ENCODE results near the gene P4HB.

The P4HB gene

GRCh38 chr17:81807210-81807719 is 53.1 kb downstream of the P4HB start:
- no peak overlapping the region for H3K4me3 ChIP-seq (ENCODE audit: low read length)
- TF ChIP-seq, protein P1, sequence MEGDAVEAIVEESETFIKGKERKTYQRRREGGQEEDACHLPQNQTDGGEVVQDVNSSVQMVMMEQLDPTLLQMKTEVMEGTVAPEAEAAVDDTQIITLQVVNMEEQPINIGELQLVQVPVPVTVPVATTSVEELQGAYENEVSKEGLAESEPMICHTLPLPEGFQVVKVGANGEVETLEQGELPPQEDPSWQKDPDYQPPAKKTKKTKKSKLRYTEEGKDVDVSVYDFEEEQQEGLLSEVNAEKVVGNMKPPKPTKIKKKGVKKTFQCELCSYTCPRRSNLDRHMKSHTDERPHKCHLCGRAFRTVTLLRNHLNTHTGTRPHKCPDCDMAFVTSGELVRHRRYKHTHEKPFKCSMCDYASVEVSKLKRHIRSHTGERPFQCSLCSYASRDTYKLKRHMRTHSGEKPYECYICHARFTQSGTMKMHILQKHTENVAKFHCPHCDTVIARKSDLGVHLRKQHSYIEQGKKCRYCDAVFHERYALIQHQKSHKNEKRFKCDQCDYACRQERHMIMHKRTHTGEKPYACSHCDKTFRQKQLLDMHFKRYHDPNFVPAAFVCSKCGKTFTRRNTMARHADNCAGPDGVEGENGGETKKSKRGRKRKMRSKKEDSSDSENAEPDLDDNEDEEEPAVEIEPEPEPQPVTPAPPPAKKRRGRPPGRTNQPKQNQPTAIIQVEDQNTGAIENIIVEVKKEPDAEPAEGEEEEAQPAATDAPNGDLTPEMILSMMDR (conservative IDR thresholded peaks at IDR 0.05; ENCODE audit: low read length) = no peak
- no peak for DNase-seq (ENCODE audit: low read depth)

GRCh38 chr17:81806461-81807209 is 53.7 kb downstream of the P4HB start:
- no peak for DNase-seq (ENCODE audit: low read depth)
- TF ChIP-seq, protein P1 (conservative IDR thresholded peaks at IDR 0.05; ENCODE audit: low read length) = no peak
- H3K4me3 ChIP-seq (ENCODE audit: low read length) = no peak overlapping the region

GRCh38 chr17:81805707-81806460 is 54.5 kb downstream of the P4HB start:
- no peak for DNase-seq (ENCODE audit: low read depth)
- TF ChIP-seq, protein P1 (conservative IDR thresholded peaks at IDR 0.05; ENCODE audit: low read length) = no peak
- no peak overlapping the region for H3K4me3 ChIP-seq (ENCODE audit: low read length)

GRCh38 chr17:81804559-81805399 is 55.6 kb downstream of the P4HB start:
- DNase-seq (ENCODE audit: low read depth) = no peak
- no peak overlapping the region for H3K4me3 ChIP-seq (ENCODE audit: low read length)

DNA sequence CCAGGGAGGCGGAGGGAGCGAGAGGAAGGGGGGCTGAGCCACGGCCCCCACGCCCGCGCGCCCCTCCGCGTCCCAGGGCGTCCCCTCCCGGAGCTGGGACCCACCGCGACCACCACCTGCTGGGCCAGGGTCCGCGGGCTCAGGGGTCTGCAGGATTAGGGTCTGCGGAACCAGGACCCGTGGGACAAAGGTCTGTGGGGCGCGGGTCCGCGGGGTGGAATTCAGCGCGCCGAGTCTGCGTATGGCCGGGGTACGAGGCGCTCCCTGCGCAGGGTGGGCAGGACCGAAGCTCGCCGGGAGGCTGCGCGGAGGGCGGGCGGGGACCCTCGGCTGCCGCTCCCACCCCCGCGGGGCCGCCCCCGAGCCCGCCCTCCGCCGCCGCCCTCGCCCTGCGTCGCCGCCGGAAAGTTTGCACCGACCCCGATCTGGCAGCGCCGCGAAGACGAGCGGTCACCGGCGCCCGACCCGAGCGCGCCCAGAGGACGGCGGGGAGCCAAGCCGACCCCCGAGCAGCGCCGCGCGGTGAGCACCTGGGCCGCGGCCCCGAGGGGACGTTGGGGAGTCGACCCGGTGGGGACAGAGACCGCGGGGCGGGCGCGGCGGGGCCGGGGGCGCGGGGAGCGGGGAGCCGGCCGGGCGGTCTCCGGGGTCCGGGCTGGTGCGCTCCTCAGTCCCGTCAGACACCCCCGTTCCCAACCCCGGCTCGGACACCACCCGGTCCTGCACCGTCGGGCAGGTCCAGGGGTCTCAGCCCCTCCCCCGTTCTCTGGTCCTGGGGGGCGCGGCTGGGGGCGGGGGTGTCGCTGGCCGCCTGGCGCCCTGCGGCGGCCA is 56.4 kb downstream of the P4HB start, which contains the start of gene GCGR:
TSS of gene GCGR (plus strand) at position 423 of the 831 bp plus-strand sequence. CDS start 4,869 bp downstream, outside the sequence.
- DNase-seq (ENCODE audit: low read depth) = no peak
- no peak within 1 kb of the TSS for H3K4me3 ChIP-seq (ENCODE audit: low read length)
- TF ChIP-seq, protein P1 (conservative IDR thresholded peaks at IDR 0.05; ENCODE audit: low read length) = no peak

More at GRCh38 chr17:81804559-81805399, 55.6 kb downstream of the P4HB start:
- TF ChIP-seq, protein P1 (conservative IDR thresholded peaks at IDR 0.05; ENCODE audit: low read length) = no peak

Measured in AG10803 (cell line).